ENCODE data around the gene PARN.

GRCh38 chr16:14465799-14466198 lies 164.3 kb downstream of the PARN start:
- TF ChIP-seq CTCF (conservative IDR thresholded peaks at IDR 0.05; ENCODE audit: low read depth in 2 of 2): no peak
- no peak for TF ChIP-seq ZNF114 (CRISPR knock-in tag; IDR thresholded peaks at IDR 0.05)
- TF ChIP-seq JUNB (IDR thresholded peaks at IDR 0.05; ENCODE audit: unreplicated experiment): no peak
- TF ChIP-seq POLR2AphosphoS5 (IDR thresholded peaks at IDR 0.05; ENCODE audit: low read depth): no peak
- no peak for TF ChIP-seq EZH2 (IDR thresholded peaks at IDR 0.05; ENCODE audit: low read depth, unreplicated experiment)

All from GM23338 (cell line).